ENCODE results near the gene HOXA6.

Gene HOXA6

GRCh38 chr7:27111751-27112277, 35.8 kb downstream of the HOXA6 start:
- WGBS: 6% methylated on average over 3 of the region's 4 CpGs
- Histone ChIP-seq H3K4me1 (ENCODE audit: insufficient read depth, low read length) (peaks cover 11% of the 10 kb centered on the region), H3K36me3 (ENCODE audit: insufficient read depth, low read length) (no peaks in the 10 kb centered on the region), H3K9me3 (ENCODE audit: insufficient read depth, low read depth, low read length) (no peaks in the 10 kb centered on the region), H3K27ac (ENCODE audit: low read depth, low read length) (no peak overlapping the region), H3K27me3 (ENCODE audit: insufficient read depth, low read length) (peaks cover 98% of the 10 kb centered on the region), H3K4me3 (ENCODE audit: low read length) (no peak overlapping the region), H3K9ac (ENCODE audit: low read depth, low read length) (no peak overlapping the region)

DNA sequence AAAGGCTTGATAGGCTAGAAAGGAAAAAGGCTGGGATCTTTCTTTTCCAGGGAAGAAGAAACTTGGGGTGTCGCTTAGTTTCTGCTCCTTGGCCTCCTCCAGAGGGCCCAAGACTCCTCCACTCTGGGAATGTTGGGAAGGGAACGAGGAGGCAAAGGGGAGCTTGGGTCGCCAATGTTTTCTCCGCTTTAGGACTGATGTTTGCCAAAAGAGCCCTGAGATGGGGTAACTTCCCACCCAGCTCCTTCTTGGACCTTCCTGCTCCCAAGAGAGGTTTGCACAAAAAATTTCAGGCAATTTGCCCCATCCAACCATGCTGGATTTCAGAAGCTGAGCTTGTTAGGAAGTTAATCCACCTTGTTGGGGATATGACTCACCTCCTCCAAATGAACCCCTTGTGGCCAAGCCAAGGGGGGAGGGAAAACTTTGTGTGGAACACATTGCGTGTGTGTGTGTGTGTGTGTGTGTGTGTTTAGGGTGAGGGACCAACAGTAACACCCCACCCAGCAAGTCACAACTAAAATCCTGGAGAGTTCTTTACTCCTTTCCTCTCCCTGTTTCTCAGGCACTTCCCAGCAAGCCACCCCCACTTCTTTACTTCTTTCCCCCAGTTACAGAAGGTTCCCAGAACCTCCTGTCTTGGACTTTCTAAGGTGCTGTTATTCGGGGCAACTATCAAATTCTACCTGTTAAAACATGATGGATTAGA, 36.4 kb downstream of the HOXA6 start:
- Histone ChIP-seq H3K4me3 (ENCODE audit: low read length) (peak overlapping the region; percentile 43), H3K9ac (ENCODE audit: low read depth, low read length) (no peak overlapping the region), H3K36me3 (ENCODE audit: insufficient read depth, low read length) (no peaks in the 10 kb centered on the region), H3K9me3 (ENCODE audit: insufficient read depth, low read depth, low read length) (no peaks in the 10 kb centered on the region), H3K27me3 (ENCODE audit: insufficient read depth, low read length) (peaks cover 98% of the 10 kb centered on the region), H3K4me1 (ENCODE audit: insufficient read depth, low read length) (peaks cover 16% of the 10 kb centered on the region), H3K27ac (ENCODE audit: low read depth, low read length) (no peak overlapping the region)
- whole genome bisulfite sequencing: 6% methylated on average over 4 of the region's 6 CpGs

GRCh38 chr7:27110186-27111031, 37.2 kb downstream of the HOXA6 start:
- Histone ChIP-seq H3K36me3 (ENCODE audit: insufficient read depth, low read length) (no peaks in the 10 kb centered on the region), H3K27ac (ENCODE audit: low read depth, low read length) (no peak overlapping the region), H3K9me3 (ENCODE audit: insufficient read depth, low read depth, low read length) (no peaks in the 10 kb centered on the region), H3K4me3 (ENCODE audit: low read length) (peak overlapping the region; percentile 43), H3K27me3 (ENCODE audit: insufficient read depth, low read length) (peaks cover 98% of the 10 kb centered on the region), H3K9ac (ENCODE audit: low read depth, low read length) (no peak overlapping the region), H3K4me1 (ENCODE audit: insufficient read depth, low read length) (peaks cover 15% of the 10 kb centered on the region)
- WGBS: 3% methylated on average over 66 of the region's 66 CpGs

GRCh38 chr7:27109466-27110185, 37.9 kb downstream of the HOXA6 start:
- Histone ChIP-seq H3K4me1 (ENCODE audit: insufficient read depth, low read length) (peaks cover 12% of the 10 kb centered on the region), H3K36me3 (ENCODE audit: insufficient read depth, low read length) (no peaks in the 10 kb centered on the region), H3K9ac (ENCODE audit: low read depth, low read length) (no peak overlapping the region), H3K4me3 (ENCODE audit: low read length) (no peak overlapping the region), H3K27me3 (ENCODE audit: insufficient read depth, low read length) (peaks cover 98% of the 10 kb centered on the region), H3K27ac (ENCODE audit: low read depth, low read length) (no peak overlapping the region), H3K9me3 (ENCODE audit: insufficient read depth, low read depth, low read length) (no peaks in the 10 kb centered on the region)
- 53% methylated on average over 4 of the region's 4 CpGs for WGBS

DNA sequence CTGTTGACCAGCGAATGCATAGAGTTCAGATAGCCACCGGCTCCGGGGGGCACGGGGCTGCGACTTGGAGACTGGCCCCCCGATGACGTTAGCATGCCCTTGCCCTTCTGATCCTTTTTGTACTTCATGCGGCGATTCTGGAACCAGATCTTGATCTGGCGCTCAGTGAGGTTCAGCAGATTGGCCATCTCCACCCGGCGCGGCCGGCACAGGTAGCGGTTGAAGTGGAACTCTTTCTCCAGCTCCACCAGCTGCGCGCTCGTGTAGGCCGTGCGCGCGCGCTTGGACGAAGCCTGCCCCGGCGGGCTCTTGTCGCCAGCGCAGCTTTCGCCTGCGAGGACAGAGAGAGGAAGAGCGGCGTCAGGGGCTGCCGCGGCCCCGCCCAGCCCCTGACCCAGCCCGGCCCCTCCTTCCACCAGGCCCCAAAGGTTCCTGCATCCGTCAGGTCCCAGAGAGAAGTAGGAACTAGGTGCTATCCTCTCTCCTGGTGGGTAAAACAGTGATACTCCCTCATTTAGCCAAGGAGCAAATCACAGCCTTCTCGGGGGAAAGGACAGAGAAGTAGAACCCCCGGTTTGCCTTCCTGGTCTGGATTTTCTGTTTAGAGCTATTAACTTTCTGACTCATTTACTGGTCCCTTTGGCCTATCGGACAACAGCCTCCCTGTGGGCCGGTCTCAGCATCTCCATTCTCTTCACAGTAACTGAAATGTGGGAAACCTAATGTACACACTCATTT, 39.0 kb downstream of the HOXA6 start:
- Histone ChIP-seq H3K9ac (ENCODE audit: low read depth, low read length) (no peak overlapping the region), H3K4me3 (ENCODE audit: low read length) (no peak overlapping the region; the same call in 1 of the 2 replicates), H3K36me3 (ENCODE audit: insufficient read depth, low read length) (no peaks in the 10 kb centered on the region), H3K27me3 (ENCODE audit: insufficient read depth, low read length) (peaks cover 100% of the 10 kb centered on the region), H3K9me3 (ENCODE audit: insufficient read depth, low read depth, low read length) (no peaks in the 10 kb centered on the region), H3K4me1 (ENCODE audit: insufficient read depth, low read length) (peaks cover 9% of the 10 kb centered on the region; the same call in 1 of the 2 replicates), H3K27ac (ENCODE audit: low read depth, low read length) (no peak overlapping the region)
- WGBS: 3% methylated on average over 40 of the region's 41 CpGs

DNA sequence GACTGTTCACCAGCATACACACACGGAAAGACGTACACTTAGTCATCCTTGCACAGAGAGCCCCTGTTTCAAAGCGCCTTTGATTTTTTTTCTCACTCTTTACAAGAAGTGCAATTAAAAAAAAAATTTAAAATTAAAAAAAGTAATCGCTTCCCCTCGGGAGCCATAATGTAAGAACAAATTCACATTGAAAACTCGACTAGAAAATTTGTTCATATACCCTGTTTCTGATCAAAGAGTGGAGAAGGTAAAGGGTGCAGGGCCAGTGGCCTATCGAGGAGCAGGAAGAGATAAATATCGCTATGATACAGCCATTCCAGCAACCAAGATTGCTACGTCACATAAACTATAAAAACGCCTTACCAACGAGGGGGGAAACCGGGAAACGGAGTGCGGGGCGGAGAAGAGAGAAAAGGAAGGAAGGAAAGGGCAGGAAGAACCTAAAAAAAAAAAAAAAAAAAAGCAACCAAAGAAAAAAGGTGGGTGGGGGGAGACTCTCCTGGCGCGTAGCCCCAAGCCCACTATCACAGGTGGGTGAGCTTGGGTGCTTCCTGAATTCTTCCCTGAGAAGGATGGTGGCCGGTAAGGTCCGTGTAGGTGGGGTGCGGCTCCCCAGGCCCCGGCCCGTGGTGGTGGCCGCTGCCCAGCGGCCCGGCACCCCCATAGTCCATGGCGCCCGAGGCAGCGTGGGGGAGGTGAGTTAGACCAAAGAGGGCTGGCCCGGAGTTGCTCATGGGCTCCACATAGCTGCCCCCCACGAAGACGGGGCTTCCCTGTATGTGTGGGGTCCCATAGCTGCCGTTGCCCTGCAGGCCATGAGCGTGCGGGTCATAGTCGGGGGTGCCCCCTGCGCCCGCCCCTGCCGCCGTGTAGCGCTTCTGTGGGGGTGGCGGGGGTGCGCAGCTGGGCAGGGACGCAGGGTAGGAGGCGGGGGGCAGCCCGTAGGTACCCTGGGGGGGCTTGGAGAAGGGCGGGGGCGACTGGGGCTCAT, 39.9 kb downstream of the HOXA6 start:
- Histone ChIP-seq H3K4me1 (ENCODE audit: insufficient read depth, low read length) (peaks cover 9% of the 10 kb centered on the region; the same call in 1 of the 2 replicates), H3K4me3 (ENCODE audit: low read length) (no peak overlapping the region), H3K27ac (ENCODE audit: low read depth, low read length) (no peak overlapping the region), H3K27me3 (ENCODE audit: insufficient read depth, low read length) (peaks cover 100% of the 10 kb centered on the region), H3K9me3 (ENCODE audit: insufficient read depth, low read depth, low read length) (no peaks in the 10 kb centered on the region), H3K36me3 (ENCODE audit: insufficient read depth, low read length) (no peaks in the 10 kb centered on the region), H3K9ac (ENCODE audit: low read depth, low read length) (no peak overlapping the region)
- WGBS: 5% methylated on average over 43 of the region's 47 CpGs

DNA sequence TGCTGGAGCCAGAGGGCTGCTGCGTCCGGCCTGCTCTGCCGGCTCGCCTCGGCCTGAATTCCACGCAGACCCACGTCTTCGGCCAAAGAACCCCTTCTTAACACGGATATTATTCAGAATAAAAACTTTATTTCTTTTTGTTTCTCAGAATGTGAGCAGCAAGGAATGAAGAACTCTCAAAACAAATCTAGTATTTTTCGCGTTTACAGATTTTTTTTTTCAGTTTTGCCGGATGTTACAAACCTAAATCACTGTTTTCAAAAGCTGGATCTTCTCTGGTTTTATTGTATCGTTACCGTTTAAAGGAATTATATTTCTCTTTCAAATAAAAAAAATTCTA, 40.7 kb downstream of the HOXA6 start:
- no peak overlapping the region for H3K27ac ChIP-seq (ENCODE audit: low read depth, low read length)
- no peak overlapping the region for H3K9ac ChIP-seq (ENCODE audit: low read depth, low read length)
- H3K4me1 ChIP-seq (ENCODE audit: insufficient read depth, low read length): peaks cover 9% of the 10 kb centered on the region; the same call in 1 of the 2 replicates
- no peaks in the 10 kb centered on the region for H3K36me3 ChIP-seq (ENCODE audit: insufficient read depth, low read length)
- H3K4me3 ChIP-seq (ENCODE audit: low read length): peak overlapping the region; percentile 20; the same call in 1 of the 2 replicates
- peaks cover 100% of the 10 kb centered on the region for H3K27me3 ChIP-seq (ENCODE audit: insufficient read depth, low read length)
- no peaks in the 10 kb centered on the region for H3K9me3 ChIP-seq (ENCODE audit: insufficient read depth, low read depth, low read length)
- whole genome bisulfite sequencing: 4% methylated on average over 12 of the region's 14 CpGs

- WGBS: under 1% methylated on average over 43 of the region's 44 CpGs
- no peaks in the 10 kb centered on the region for H3K36me3 ChIP-seq (ENCODE audit: insufficient read depth, low read length)
- peaks cover 100% of the 10 kb centered on the region for H3K27me3 ChIP-seq (ENCODE audit: insufficient read depth, low read length)
- peak overlapping the region; percentile 20; the same call in 1 of the 2 replicates for H3K4me3 ChIP-seq (ENCODE audit: low read length)
- H3K27ac ChIP-seq (ENCODE audit: low read depth, low read length): no peak overlapping the region
- H3K9me3 ChIP-seq (ENCODE audit: insufficient read depth, low read depth, low read length): no peaks in the 10 kb centered on the region
- H3K4me1 ChIP-seq (ENCODE audit: insufficient read depth, low read length): peaks cover 13% of the 10 kb centered on the region
- no peak overlapping the region for H3K9ac ChIP-seq (ENCODE audit: low read depth, low read length)
Measured at GRCh38 chr7:27106181-27106900, 41.2 kb downstream of the HOXA6 start.

- H3K27ac ChIP-seq (ENCODE audit: low read depth, low read length): no peak overlapping the region
- 9% methylated on average over 11 of the region's 13 CpGs for WGBS
Measured at GRCh38 chr7:27105301-27106031, 42.1 kb downstream of the HOXA6 start.

More at GRCh38 chr7:27105301-27106031, 42.1 kb downstream of the HOXA6 start:
- no peaks in the 10 kb centered on the region for H3K36me3 ChIP-seq (ENCODE audit: insufficient read depth, low read length)
- H3K9ac ChIP-seq (ENCODE audit: low read depth, low read length): no peak overlapping the region
- H3K4me3 ChIP-seq (ENCODE audit: low read length): no peak overlapping the region
- peaks cover 100% of the 10 kb centered on the region for H3K27me3 ChIP-seq (ENCODE audit: insufficient read depth, low read length)
- peaks cover 18% of the 10 kb centered on the region for H3K4me1 ChIP-seq (ENCODE audit: insufficient read depth, low read length)
- H3K9me3 ChIP-seq (ENCODE audit: insufficient read depth, low read depth, low read length): no peaks in the 10 kb centered on the region
